Vagina (tissue), 2 donors: ENCODE measurements around the gene DNAH6. TPM values are rescaled to one million over a fixed set of nuclear protein-coding genes. Genes with fewer than 3 reads are reported as not detected.

Experiments used
- DNase-seq, 2 donors: peaks; one replicate each; pipeline ENCODE4 v3.0.0-alpha.2; 2017; ENCODE audit errors: extremely low spot score in 2 of 2
- H3K27ac ChIP-seq: fragments of 200-600 bp; sonication (generic); one replicate; pipeline ENCODE4 v1.5.1; 2019
- H3K27me3 ChIP-seq: fragments of 200-600 bp; sonication (generic); one replicate; pipeline ENCODE4 v1.5.1; 2019
- H3K36me3 ChIP-seq, 2 donors: fragments of 200-600 bp; sonication (generic); one replicate each; pipeline ENCODE4 v1.5.1; 2017 to 2019
- H3K4me1 ChIP-seq: fragments of 200-600 bp; sonication (generic); one replicate; pipeline ENCODE4 v1.5.1; 2019
- H3K4me3 ChIP-seq, 2 donors: fragments of 200-600 bp; sonication (generic); 1 replicate in 1 of 2; 2 replicates in 1 of 2; pipeline ENCODE4 v1.5.1; 2016 to 2019
- H3K9me3 ChIP-seq: fragments of 200-600 bp; sonication (generic); one replicate; pipeline ENCODE4 v1.5.1; 2019
- CTCF ChIP-seq, 3 experiments: fragments of 450-650 bp in 2 of 3; fragments of 200-600 bp in 1 of 3; sonication (generic) in 1 of 3; IDR thresholded peaks; one replicate each; pipeline ENCODE4 v1.5.1; 2017 to 2019; ENCODE audit warnings: antibody characterized with exemption in 3 of 3, mild to moderate bottlenecking in 2 of 3, moderate library complexity in 2 of 3
- POLR2A ChIP-seq, 2 donors: fragments of 450-650 bp; IDR thresholded peaks; one replicate each; pipeline ENCODE4 v1.6.1; 2017; ENCODE audit warnings: antibody characterized with exemption in 2 of 2, mild to moderate bottlenecking in 2 of 2, moderate library complexity in 2 of 2
- POLR2AphosphoS5 ChIP-seq, 2 donors: sonication (generic); formaldehyde crosslinking; IDR thresholded peaks; one replicate each; pipeline ENCODE4 v1.9.0; 2017; ENCODE audit warnings: antibody characterized with exemption in 2 of 2, mild to moderate bottlenecking in 2 of 2, low read depth in 1 of 2; ENCODE audit not compliant: insufficient read depth in 1 of 2
- intact Hi-C: fragments of 100-400 bp; cut with DNase I; formaldehyde crosslinking; loops from one replicate; pipeline ENCODE4 v1.15.1; 2023
- total RNA-seq: library from RNA; depleted of rRNA; stranded (reverse); fragments of >200 nt; gene quantifications from one replicate; pipeline ENCODE4 v1.2.3, GENCODE V29; 2016

Gene DNAH6
- total RNA-seq, 1 donor from 2014 or later, result 0.49 TPM

- Histone ChIP-seq H3K4me3 (no peak overlapping the region), H3K36me3 (no peaks in the 10 kb centered on the region), H3K27ac (no peak overlapping the region), H3K27me3 (no peaks in the 10 kb centered on the region), H3K4me1 (no peaks in the 10 kb centered on the region), H3K9me3 (no peaks in the 10 kb centered on the region)
- DNase-seq, result no peak
- no peak for TF ChIP-seq POLR2A (IDR thresholded peaks at IDR 0.05)
- no peak for TF ChIP-seq CTCF (IDR thresholded peaks at IDR 0.05)
- TF ChIP-seq POLR2AphosphoS5 (IDR thresholded peaks at IDR 0.05; ENCODE audit: insufficient read depth in 1 of 2, low read depth in 1 of 2), result no peak
- intact Hi-C loops, result no loop called here
Observed at GRCh38 chr2:84486441-84487115, 29.7 kb upstream of the DNAH6 start.

- no peak overlapping the region for H3K27ac ChIP-seq
- intact Hi-C loops, result no loop called here
- TF ChIP-seq POLR2AphosphoS5 (IDR thresholded peaks at IDR 0.05; ENCODE audit: insufficient read depth in 1 of 2, low read depth in 1 of 2), result no peak
- no peak for TF ChIP-seq POLR2A (IDR thresholded peaks at IDR 0.05)
- no peak for TF ChIP-seq CTCF (IDR thresholded peaks at IDR 0.05)
- no peaks in the 10 kb centered on the region for H3K4me1 ChIP-seq
- no peaks in the 10 kb centered on the region for H3K27me3 ChIP-seq
- DNase-seq, result no peak
- H3K4me3 ChIP-seq, result no peak overlapping the region
- H3K9me3 ChIP-seq, result no peaks in the 10 kb centered on the region
- no peaks in the 10 kb centered on the region for H3K36me3 ChIP-seq
Observed at GRCh38 chr2:84487298-84487996, 28.9 kb upstream of the DNAH6 start.

GRCh38 chr2:84491256-84491655 lies 25.0 kb upstream of the DNAH6 start:
- DNase-seq, result no peak
- Histone ChIP-seq H3K27ac (no peak overlapping the region), H3K4me1 (no peaks in the 10 kb centered on the region), H3K4me3 (no peak overlapping the region), H3K9me3 (no peaks in the 10 kb centered on the region), H3K36me3 (no peaks in the 10 kb centered on the region), H3K27me3 (no peaks in the 10 kb centered on the region)
- TF ChIP-seq CTCF (IDR thresholded peaks at IDR 0.05) (no peak), POLR2AphosphoS5 (IDR thresholded peaks at IDR 0.05; ENCODE audit: insufficient read depth in 1 of 2, low read depth in 1 of 2) (no peak), POLR2A (IDR thresholded peaks at IDR 0.05) (no peak)
- intact Hi-C loops, result no loop called here

- H3K4me1 ChIP-seq, result no peaks in the 10 kb centered on the region
- no peaks in the 10 kb centered on the region for H3K36me3 ChIP-seq
- H3K27me3 ChIP-seq, result no peaks in the 10 kb centered on the region
- TF ChIP-seq POLR2A (IDR thresholded peaks at IDR 0.05) (no peak), POLR2AphosphoS5 (IDR thresholded peaks at IDR 0.05; ENCODE audit: insufficient read depth in 1 of 2, low read depth in 1 of 2) (no peak), CTCF (IDR thresholded peaks at IDR 0.05) (no peak)
- no peak overlapping the region for H3K27ac ChIP-seq
- H3K9me3 ChIP-seq, result no peaks in the 10 kb centered on the region
- no peak overlapping the region for H3K4me3 ChIP-seq
- no peak for DNase-seq
- intact Hi-C loops, result no loop called here
Observed at GRCh38 chr2:84491741-84492140, 24.6 kb upstream of the DNAH6 start.

- H3K4me1 ChIP-seq, result no peaks in the 10 kb centered on the region
- H3K27me3 ChIP-seq, result no peaks in the 10 kb centered on the region
- H3K9me3 ChIP-seq, result no peaks in the 10 kb centered on the region
- no peak for DNase-seq
- TF ChIP-seq POLR2A (IDR thresholded peaks at IDR 0.05) (no peak), POLR2AphosphoS5 (IDR thresholded peaks at IDR 0.05; ENCODE audit: insufficient read depth in 1 of 2, low read depth in 1 of 2) (no peak), CTCF (IDR thresholded peaks at IDR 0.05) (no peak)
- intact Hi-C loops, result no loop called here
- no peaks in the 10 kb centered on the region for H3K36me3 ChIP-seq
- no peak overlapping the region for H3K4me3 ChIP-seq
- no peak overlapping the region for H3K27ac ChIP-seq
Observed at GRCh38 chr2:84492571-84492970, 23.7 kb upstream of the DNAH6 start.
